BJ (cell line): ENCODE measurements around the gene AHI1. TPM values are rescaled to one million over a fixed set of nuclear protein-coding genes. Genes with fewer than 3 reads are reported as not detected.
A peak's percentile ranks its signal among the peaks of the same experiment; 100 is the strongest.

Experiments used
- CTCF ChIA-PET: fragments of 350-600 bp; formaldehyde crosslinking; extraction: SDS; loops from one replicate; lab custom pipeline; 2021; ENCODE audit warnings: antibody characterized with exemption, inconsistent platforms; lab: Yijun Ruan, JAX
- POLR2A ChIA-PET: fragments of 300-600 bp; sonication (Branson Sonifier 250); formaldehyde crosslinking; extraction: SDS; loops from one replicate; lab custom pipeline; 2021; ENCODE audit warnings: antibody characterized with exemption; lab: Charles Lee
- DNase-seq: peaks from one replicate; pipeline ENCODE4 v3.0.0-alpha.2; 2011; ENCODE audit warnings: low read depth
- H3K27me3 ChIP-seq: 2 replicates; pipeline ENCODE4 v1.6.0; 2011; ENCODE audit warnings: low read length; ENCODE audit not compliant: control insufficient read depth, insufficient read depth
- H3K36me3 ChIP-seq: 2 replicates; pipeline ENCODE4 v1.5.1; 2011; ENCODE audit warnings: low read length; ENCODE audit not compliant: control insufficient read depth, insufficient read depth
- H3K4me3 ChIP-seq: 2 replicates; pipeline ENCODE4 v1.5.1; 2011; ENCODE audit warnings: low read depth, mild to moderate bottlenecking, control low read depth, low read length
- polyA plus RNA-seq: library from polyadenylated mRNA; depleted of rRNA; stranded (reverse); fragments of >200 nt; gene quantifications from 2 replicates; pipeline ENCODE4 v1.2.3, GENCODE V29; 2011
- TF ChIP-seq, protein P1 (sequence below): IDR thresholded peaks from 2 replicates; pipeline ENCODE4 v1.5.1; 2011; ENCODE audit warnings: low read depth, mild to moderate bottlenecking, control low read depth, inconsistent platforms, low read length, moderate library complexity; ENCODE audit not compliant: insufficient read depth

AHI1 gene
- polyA plus RNA-seq, 1 experiment, result 7.9 TPM

DNA sequence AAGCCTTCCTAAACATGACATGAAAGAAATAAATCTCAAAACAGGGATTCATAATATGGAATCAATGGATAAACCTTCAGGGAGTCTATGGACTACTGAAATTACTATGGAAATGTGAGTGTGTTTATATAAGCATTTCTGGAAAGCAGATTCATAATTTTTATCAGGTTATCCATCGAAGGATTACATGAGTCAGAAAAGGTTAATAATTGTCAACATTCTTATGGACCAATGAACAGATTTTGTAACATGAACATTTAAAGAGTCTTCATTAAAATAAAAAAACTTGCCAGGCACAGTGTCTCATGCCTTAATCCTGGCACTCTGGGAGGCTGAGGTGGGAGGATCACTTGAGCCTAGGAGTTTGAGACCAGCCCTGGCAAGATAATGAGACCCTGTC, 84.8 kb downstream of the AHI1 start:
- no peak for DNase-seq
- POLR2A ChIA-PET, result no interaction called here
- H3K36me3 ChIP-seq, result peaks cover 3% of the 10 kb centered on the region; the same call in 1 of the 2 replicates
- no peaks in the 10 kb centered on the region for H3K27me3 ChIP-seq
- TF ChIP-seq, protein P1, sequence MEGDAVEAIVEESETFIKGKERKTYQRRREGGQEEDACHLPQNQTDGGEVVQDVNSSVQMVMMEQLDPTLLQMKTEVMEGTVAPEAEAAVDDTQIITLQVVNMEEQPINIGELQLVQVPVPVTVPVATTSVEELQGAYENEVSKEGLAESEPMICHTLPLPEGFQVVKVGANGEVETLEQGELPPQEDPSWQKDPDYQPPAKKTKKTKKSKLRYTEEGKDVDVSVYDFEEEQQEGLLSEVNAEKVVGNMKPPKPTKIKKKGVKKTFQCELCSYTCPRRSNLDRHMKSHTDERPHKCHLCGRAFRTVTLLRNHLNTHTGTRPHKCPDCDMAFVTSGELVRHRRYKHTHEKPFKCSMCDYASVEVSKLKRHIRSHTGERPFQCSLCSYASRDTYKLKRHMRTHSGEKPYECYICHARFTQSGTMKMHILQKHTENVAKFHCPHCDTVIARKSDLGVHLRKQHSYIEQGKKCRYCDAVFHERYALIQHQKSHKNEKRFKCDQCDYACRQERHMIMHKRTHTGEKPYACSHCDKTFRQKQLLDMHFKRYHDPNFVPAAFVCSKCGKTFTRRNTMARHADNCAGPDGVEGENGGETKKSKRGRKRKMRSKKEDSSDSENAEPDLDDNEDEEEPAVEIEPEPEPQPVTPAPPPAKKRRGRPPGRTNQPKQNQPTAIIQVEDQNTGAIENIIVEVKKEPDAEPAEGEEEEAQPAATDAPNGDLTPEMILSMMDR, result no peak
- CTCF ChIA-PET, result no interaction called here
- no peak overlapping the region for H3K4me3 ChIP-seq

DNA sequence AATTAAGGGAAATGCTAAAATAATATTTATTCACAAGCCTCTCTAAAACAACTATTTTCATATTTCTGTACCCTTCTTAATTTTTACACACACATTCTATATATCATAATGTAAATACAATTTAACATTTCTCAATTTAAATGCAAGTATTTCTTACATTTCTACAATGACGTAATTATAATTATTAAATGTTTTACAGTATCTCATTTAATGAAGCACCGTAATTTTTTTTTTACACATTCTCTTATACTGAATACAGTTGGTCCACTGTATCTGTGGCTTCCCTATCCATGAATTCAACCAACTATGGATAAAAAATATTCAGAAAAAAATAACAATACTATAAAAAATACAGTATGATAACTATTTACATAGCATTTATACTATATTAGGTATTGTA, 85.7 kb downstream of the AHI1 start:
- POLR2A ChIA-PET, result no interaction called here
- no peaks in the 10 kb centered on the region for H3K27me3 ChIP-seq
- CTCF ChIA-PET, result no interaction called here
- no peak overlapping the region for H3K4me3 ChIP-seq
- no peak for DNase-seq
- TF ChIP-seq, protein P1, result no peak
- peaks cover 3% of the 10 kb centered on the region; the same call in 1 of the 2 replicates for H3K36me3 ChIP-seq

GRCh38 chr6:135411339-135411738, 86.2 kb downstream of the AHI1 start:
- DNase-seq, result no peak
- TF ChIP-seq, protein P1, result peak; percentile 29
- Histone ChIP-seq H3K27me3 (no peaks in the 10 kb centered on the region), H3K36me3 (peaks cover 3% of the 10 kb centered on the region; the same call in 1 of the 2 replicates), H3K4me3 (no peak overlapping the region)
- CTCF ChIA-PET, result interaction anchor here (1.1 kb wide), 1 partner anchor 43 kb away, joined by 3 read pairs; no protein-coding TSS in a partner anchor
- POLR2A ChIA-PET, result no interaction called here

DNA sequence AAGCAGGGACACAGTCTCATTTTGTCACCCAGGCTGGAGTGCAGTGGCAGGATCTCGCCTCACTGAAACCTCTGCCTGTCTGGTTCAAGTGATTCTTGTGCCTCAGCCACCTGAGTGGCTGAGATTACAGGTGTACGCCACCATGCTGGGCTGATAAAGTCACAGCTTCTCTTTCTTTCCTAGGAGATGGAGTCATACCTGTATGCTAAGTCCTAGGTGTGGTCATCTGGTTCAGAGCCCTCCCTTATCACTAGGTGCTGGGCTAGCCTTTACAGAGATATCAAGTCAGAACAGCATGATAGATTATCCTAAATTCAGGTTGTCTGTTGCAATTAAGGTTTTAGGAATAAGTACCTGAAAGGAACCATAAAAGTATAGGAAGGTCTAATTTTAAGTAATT, 86.7 kb downstream of the AHI1 start:
- Histone ChIP-seq H3K36me3 (peaks cover 3% of the 10 kb centered on the region; the same call in 1 of the 2 replicates), H3K27me3 (no peaks in the 10 kb centered on the region), H3K4me3 (no peak overlapping the region)
- ChIA-PET POLR2A (no interaction called here), CTCF (interaction anchor here (1.0 to 1.1 kb wide), 2 partner anchors 26 to 42 kb away, joined by 3 read pairs; no protein-coding TSS in a partner anchor)
- no peak for DNase-seq
- TF ChIP-seq, protein P1, result no peak

DNA sequence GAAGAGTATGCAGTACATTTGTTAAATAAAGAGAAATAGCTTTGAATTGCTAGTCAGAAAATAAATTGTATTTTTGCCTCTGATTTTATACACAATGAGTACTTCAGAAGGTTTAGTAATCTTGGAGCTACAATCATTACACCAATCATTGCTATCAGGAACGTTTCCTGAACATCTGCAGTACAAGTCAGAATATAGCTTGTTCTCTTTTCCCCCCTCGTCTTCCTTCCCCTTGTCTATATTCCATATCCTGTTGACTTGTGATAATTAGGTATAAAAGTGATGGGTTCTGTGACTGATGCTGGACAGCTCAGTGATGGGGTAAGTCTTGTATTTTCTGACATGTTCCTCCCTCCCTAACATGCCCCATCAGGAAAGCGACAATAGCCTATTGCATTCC, 94.0 kb downstream of the AHI1 start:
- Histone ChIP-seq H3K36me3 (no peaks in the 10 kb centered on the region), H3K4me3 (no peak overlapping the region), H3K27me3 (no peaks in the 10 kb centered on the region)
- POLR2A ChIA-PET, result interaction anchor here (0.6 kb wide), 1 partner anchor 411 kb away, joined by 3 read pairs; no protein-coding TSS in a partner anchor
- TF ChIP-seq, protein P1, result no peak
- CTCF ChIA-PET, result no interaction called here
- DNase-seq, result no peak
